Stimulated activated CD8-positive, alpha-beta memory T cell treated with anti-CD3 and anti-CD28 coated beads, Interleukin-7, amount 100 ng/mL, for 4 hours (primary cell): ENCODE measurements around the gene HMOX1.
"Not testable (repeated sequence)": the region's sequence is repeated elsewhere in the genome, so short reads cannot be mapped to it uniquely, and the experiment has no call there.

Experiments used
- DNase-seq, 2 donors: peaks; one replicate each; pipeline ENCODE4 v3.0.0-alpha.2; 2020; ENCODE audit warnings: low read depth in 2 of 2

HMOX1 gene

DNA sequence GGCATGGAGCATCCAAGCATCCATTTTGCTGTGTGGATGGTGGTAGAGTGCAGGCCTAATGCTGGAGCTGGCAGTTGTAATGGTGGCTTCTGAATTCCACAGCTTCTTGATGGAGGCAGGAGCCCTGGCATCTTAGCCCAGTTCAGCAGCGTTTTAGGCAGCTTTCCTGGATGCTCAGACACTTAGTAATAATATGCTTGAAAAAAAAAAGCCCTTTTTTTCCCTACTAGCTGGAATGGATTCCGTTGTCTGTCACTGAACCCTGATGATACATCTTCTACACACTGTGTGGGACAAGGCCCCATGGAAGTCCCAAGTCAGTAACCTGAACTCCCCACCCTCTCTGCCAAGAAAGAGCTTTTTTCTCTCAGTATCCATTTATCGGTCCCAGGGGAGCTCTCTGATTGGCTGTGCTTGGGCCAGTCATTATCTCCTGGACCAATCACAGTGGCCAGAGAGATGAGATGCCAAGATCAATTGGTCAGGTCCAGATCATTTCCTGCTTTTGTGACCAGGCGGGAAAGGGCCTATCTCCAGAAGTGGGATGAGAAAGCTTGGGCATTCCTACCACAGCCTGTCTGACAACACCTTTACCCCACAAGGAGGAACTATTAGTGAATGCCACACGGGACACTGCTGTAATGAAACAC is 53.3 kb downstream of the HMOX1 start:
- no peak for DNase-seq

- no peak for DNase-seq
These were observed 54.4 kb downstream of the HMOX1 start for GRCh38 chr22:35435201-35435740.

DNA sequence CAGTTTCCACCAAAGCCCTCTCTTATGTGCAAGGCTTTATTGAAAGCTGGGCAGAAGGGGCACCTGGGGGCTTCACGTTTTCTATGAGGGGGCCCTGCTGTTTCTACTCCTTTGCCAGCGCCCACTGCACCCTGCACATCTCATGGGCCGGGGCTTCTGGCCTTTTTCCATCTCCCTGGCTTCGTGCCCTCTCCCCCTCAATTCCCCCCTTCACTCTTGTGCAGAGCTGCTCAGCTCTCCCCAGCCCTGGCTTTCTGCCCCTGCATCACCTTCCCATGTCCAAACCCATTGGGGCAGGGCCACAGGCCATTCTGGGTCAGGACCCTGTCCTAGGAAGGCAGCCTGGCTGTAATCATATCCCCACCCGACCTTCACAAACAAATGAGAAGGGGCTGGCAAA is 55.5 kb downstream of the HMOX1 start:
- DNase-seq: no peak

- DNase-seq: no peak
These were observed 56.2 kb downstream of the HMOX1 start for GRCh38 chr22:35437049-35437448.

DNA sequence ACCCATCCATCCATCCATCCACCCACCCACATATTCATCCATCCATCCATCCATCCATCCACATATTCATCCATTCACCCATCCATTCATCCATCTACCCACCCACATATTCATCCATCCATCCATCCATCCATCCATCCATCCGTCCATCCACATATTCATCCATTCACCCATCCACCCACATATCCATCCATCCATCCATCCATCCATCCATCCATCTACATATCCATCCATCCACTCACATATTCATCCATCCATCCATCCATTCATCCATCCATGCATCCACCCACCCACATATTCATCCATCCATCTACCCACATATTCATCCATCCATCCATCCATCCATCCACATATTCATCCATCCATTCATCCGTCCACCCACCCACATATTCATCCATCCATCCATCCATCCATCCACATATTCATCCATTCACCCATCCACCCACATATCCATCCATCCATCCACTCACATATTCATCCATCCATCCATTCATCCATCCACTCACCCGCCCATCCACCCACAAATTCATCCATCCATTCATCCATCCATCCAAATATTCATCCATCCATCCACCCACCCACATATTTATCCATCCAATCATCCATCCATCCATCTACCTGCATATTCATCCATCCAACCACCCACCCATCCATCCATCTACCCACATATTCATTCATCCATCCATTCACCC is 57.9 kb downstream of the HMOX1 start:
- not testable (repeated sequence) for DNase-seq

DNA sequence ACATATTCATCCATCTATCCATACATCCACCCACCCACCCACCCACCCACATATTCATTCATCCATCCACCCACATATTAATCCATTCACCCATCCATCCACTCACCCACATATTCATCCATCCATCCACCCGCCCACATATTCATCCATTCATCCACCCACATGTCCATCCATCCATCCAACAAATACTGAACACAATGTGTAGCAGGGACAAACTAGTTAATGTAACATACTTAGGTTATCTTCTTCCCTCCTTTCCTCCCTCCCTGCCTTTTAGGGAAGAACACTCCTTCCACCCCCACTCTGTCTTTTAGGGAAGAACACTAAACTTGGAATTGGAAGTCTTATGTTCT is 58.4 kb downstream of the HMOX1 start:
- DNase-seq: no peak

DNA sequence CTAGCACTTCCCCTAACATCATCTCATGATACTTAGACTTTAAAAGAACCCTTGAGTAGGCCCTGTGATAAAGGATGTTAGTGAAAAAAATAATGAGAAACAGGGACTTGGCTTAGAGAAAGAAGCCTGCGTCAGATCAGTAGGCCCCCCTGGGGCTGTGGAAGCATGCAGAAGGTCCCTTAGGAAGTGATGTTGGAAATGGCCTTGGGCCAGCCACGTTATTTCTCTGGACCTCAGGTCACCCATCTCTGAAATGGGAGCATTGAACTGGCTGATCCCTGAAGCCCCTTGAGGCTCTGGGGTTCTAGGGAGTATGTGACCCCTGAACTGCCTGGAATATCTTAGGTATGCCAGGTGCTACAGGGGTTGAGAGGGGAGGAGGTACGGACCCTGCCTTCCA is 59.2 kb downstream of the HMOX1 start:
- DNase-seq: no peak

DNA sequence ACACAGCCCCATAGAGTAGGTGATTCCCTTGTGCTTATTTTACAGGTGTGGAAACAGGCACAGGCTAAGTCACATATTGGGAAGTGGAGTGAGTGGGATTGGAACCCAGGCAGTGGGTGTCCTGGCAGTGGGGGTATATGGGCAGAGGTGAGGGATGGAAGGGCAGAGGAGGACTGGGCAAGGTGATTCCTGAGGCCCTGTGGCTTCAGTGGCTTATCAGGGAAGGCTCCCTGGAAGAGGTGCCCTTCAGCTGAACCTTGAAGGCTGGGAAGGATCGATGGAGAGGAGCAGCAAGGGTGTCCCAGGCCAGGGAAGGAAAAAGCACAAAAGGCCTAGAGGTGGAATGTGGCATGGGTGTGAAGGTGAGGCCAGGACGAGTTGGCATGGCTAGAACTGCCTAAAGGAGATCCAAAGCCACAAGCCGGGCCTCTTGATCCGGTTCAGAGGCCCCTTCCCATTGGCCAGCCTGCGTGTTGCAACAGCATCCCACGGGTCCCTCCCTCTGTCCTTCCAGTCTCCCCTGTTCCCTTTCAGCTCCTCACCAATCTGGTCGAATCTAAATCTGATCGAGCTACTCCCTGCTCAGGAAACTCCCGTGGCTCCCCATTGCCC is 60.7 kb downstream of the HMOX1 start:
- no peak for DNase-seq

GRCh38 chr22:35442471-35442870 is 61.6 kb downstream of the HMOX1 start:
- DNase-seq: no peak

DNA sequence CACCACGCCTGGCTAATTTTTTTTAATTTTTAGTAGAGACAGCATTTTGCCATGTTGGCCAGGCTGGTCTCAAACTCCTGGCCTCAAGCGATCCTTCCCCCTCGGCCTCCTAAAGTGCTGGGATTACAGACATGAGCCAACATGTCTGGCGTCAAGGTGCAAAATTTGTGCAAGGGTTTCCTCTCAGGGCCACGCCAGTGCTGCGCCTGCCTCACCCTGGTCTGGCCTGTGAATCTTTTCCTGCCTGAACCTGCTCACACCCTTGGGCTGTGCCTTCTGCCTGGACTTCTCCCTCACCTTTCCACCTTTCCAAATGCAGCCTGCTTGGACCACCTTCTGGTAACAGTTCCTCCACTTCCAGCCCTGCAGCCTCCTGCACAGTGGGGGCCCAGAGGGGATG is 62.4 kb downstream of the HMOX1 start:
- DNase-seq: no peak
